Measurements from ENCODE around the gene ITFG1. TPM values are rescaled to one million over a fixed set of nuclear protein-coding genes. Genes with fewer than 3 reads are reported as not detected.

The ITFG1 gene
- total RNA-seq (ENCODE audit: unreplicated experiment), result 66.3 TPM
- long read RNA-seq, transcript ITFG1-201 (18 exons, 3,400 nt), result major isoform, 43 of 61 reads
- long read RNA-seq, partial matches to known transcripts, result 3 of 61 reads
- long read RNA-seq, other reads (novel, unspliced or antisense), result 14 of 61 reads

GRCh38 chr16:47460711-47461597 lies at the start of gene ITFG1, which contains the start of gene PHKB:
Gene ITFG1, minus strand, starts transcription at chr16:47461063. Its CDS starts 18 bp downstream, at chr16:47461045.
Gene PHKB, plus strand, starts transcription at chr16:47461331. Its CDS starts 20 bp downstream, at chr16:47461351.
- H3K36me3 Mint-ChIP-seq (ENCODE audit: low read depth, unreplicated experiment), result peaks cover 13% of the 10 kb centered on the region
- no peak for TF ChIP-seq CTCF (IDR thresholded peaks at IDR 0.05; ENCODE audit: unreplicated experiment)
- H3K9me3 Mint-ChIP-seq (ENCODE audit: unreplicated experiment), result peaks cover 4% of the 10 kb centered on the region
- peak within 1 kb of the TSS; percentile 99 for H3K27ac Mint-ChIP-seq (ENCODE audit: unreplicated experiment)
- peaks cover 62% of the 10 kb centered on the region for H3K4me1 Mint-ChIP-seq (ENCODE audit: unreplicated experiment)
- peak; percentile 94 for DNase-seq (ENCODE audit: low spot score)
- peak within 1 kb of the TSS; percentile 99 for H3K4me3 Mint-ChIP-seq (ENCODE audit: unreplicated experiment)
- H3K27me3 Mint-ChIP-seq (ENCODE audit: unreplicated experiment), result peaks cover 18% of the 10 kb centered on the region

DNA sequence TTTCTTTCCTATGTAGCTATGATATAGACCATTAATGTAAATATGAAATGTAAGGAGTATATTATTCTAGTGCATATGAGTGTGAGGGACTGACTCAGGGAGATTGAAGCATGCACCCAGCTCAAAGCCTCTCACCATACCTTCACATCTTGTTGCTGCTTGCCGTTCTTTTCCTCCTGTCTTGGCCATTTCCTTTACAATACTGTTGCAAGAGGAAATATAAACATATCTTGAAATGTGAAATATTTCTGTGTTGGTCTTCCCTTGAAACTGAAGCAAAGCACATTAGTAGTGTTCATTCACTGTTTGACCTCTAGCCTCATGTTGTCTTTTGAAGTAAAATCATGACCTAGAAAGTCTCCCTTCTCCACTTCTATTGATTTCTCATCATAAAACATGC lies 46.8 kb upstream of the ITFG1 start:
- no peaks in the 10 kb centered on the region for H3K9me3 Mint-ChIP-seq (ENCODE audit: unreplicated experiment)
- no peaks in the 10 kb centered on the region for H3K27me3 Mint-ChIP-seq (ENCODE audit: unreplicated experiment)
- no peak overlapping the region for H3K4me3 Mint-ChIP-seq (ENCODE audit: unreplicated experiment)
- no peak for TF ChIP-seq CTCF (IDR thresholded peaks at IDR 0.05; ENCODE audit: unreplicated experiment)
- DNase-seq (ENCODE audit: low spot score), result no peak
- no peak overlapping the region for H3K27ac Mint-ChIP-seq (ENCODE audit: unreplicated experiment)
- H3K4me1 Mint-ChIP-seq (ENCODE audit: unreplicated experiment), result peaks cover 4% of the 10 kb centered on the region
- peaks cover 16% of the 10 kb centered on the region for H3K36me3 Mint-ChIP-seq (ENCODE audit: low read depth, unreplicated experiment)

- TF ChIP-seq CTCF (IDR thresholded peaks at IDR 0.05; ENCODE audit: unreplicated experiment), result no peak
- DNase-seq (ENCODE audit: low spot score), result no peak
- H3K27me3 Mint-ChIP-seq (ENCODE audit: unreplicated experiment), result no peaks in the 10 kb centered on the region
- peaks cover 4% of the 10 kb centered on the region for H3K4me1 Mint-ChIP-seq (ENCODE audit: unreplicated experiment)
- H3K4me3 Mint-ChIP-seq (ENCODE audit: unreplicated experiment), result no peak overlapping the region
- H3K27ac Mint-ChIP-seq (ENCODE audit: unreplicated experiment), result no peak overlapping the region
- H3K36me3 Mint-ChIP-seq (ENCODE audit: low read depth, unreplicated experiment), result peaks cover 16% of the 10 kb centered on the region
- no peaks in the 10 kb centered on the region for H3K9me3 Mint-ChIP-seq (ENCODE audit: unreplicated experiment)
These were observed 45.9 kb upstream of the ITFG1 start for GRCh38 chr16:47506800-47507199.

GRCh38 chr16:47504599-47504998 lies 43.7 kb upstream of the ITFG1 start:
- Mint-ChIP-seq H3K36me3 (ENCODE audit: low read depth, unreplicated experiment) (peaks cover 17% of the 10 kb centered on the region), H3K4me1 (ENCODE audit: unreplicated experiment) (peaks cover 4% of the 10 kb centered on the region), H3K9me3 (ENCODE audit: unreplicated experiment) (no peaks in the 10 kb centered on the region), H3K27me3 (ENCODE audit: unreplicated experiment) (no peaks in the 10 kb centered on the region), H3K27ac (ENCODE audit: unreplicated experiment) (no peak overlapping the region), H3K4me3 (ENCODE audit: unreplicated experiment) (no peak overlapping the region)
- DNase-seq (ENCODE audit: low spot score), result no peak
- no peak for TF ChIP-seq CTCF (IDR thresholded peaks at IDR 0.05; ENCODE audit: unreplicated experiment)

- peaks cover 4% of the 10 kb centered on the region for H3K4me1 Mint-ChIP-seq (ENCODE audit: unreplicated experiment)
- H3K4me3 Mint-ChIP-seq (ENCODE audit: unreplicated experiment), result no peak overlapping the region
- H3K36me3 Mint-ChIP-seq (ENCODE audit: low read depth, unreplicated experiment), result peaks cover 24% of the 10 kb centered on the region
- H3K27me3 Mint-ChIP-seq (ENCODE audit: unreplicated experiment), result no peaks in the 10 kb centered on the region
- H3K27ac Mint-ChIP-seq (ENCODE audit: unreplicated experiment), result no peak overlapping the region
- H3K9me3 Mint-ChIP-seq (ENCODE audit: unreplicated experiment), result no peaks in the 10 kb centered on the region
- no peak for TF ChIP-seq CTCF (IDR thresholded peaks at IDR 0.05; ENCODE audit: unreplicated experiment)
- DNase-seq (ENCODE audit: low spot score), result no peak
These were observed 43.1 kb upstream of the ITFG1 start for GRCh38 chr16:47503936-47504335.
